HCT116 (cell line): Measurements from ENCODE around the gene LCE3B. TPM values are rescaled to one million over a fixed set of nuclear protein-coding genes. Genes with fewer than 3 reads are reported as not detected.

Source experiments
- ATAC-seq: fragments of 200-7000 bp; cut with Tn5 transposase; 2 replicates; pipeline ENCODE4 v1.9.1; 2020; ENCODE audit warnings: mild to moderate bottlenecking, moderate library complexity
- BruUV-seq: library from RNA; stranded (reverse); fragments of 400-500 nt; replicated peaks from 2 replicates; lab custom pipeline; 2021; lab: Mats Ljungman, UMichigan
- CTCF ChIA-PET: fragments of 300-600 bp; sonication (Branson Sonifier 250); formaldehyde crosslinking; loops from one replicate; lab custom pipeline; 2021; ENCODE audit warnings: antibody characterized with exemption; lab: Charles Lee
- POLR2A ChIA-PET: fragments of 300-600, 350-600 bp; sonication (Branson Sonifier 250); formaldehyde crosslinking; loops from one replicate; lab custom pipeline; 2021; ENCODE audit warnings: antibody characterized with exemption; lab: Charles Lee
- RAD21 ChIA-PET, 2 experiments: fragments of 300-600 bp; sonication (Branson Sonifier 250); formaldehyde crosslinking; loops; one replicate each; lab custom pipeline; 2023; ENCODE audit warnings: low total read pairs in 2 of 2; ENCODE audit not compliant: uncharacterized antibody in 2 of 2, unreplicated experiment in 2 of 2, low non-redundant PET in 1 of 2; lab: Charles Lee
- DNase-seq: peaks from one replicate; pipeline ENCODE4 v3.0.0-alpha.2; 2010; ENCODE audit warnings: low read depth, low spot score
- H2AFZ ChIP-seq: fragments of 200-600 bp; shearing (Covaris generic), sonication (generic); 2 replicates; pipeline ENCODE4 v1.6.1; 2017; ENCODE audit warnings: low read depth, mixed run types, mixed read lengths, antibody characterized with exemption, low read length; ENCODE audit not compliant: poor library complexity, severe bottlenecking
- H3K27ac ChIP-seq: 2 replicates; pipeline ENCODE4 v1.5.1; 2012; ENCODE audit warnings: low read depth, low read length
- H3K27me3 ChIP-seq: fragments of 200-600 bp; sonication (generic); 2 replicates; pipeline ENCODE4 v1.6.1; 2016; ENCODE audit warnings: mixed run types, low read length, mixed read lengths; ENCODE audit not compliant: insufficient read depth
- H3K36me3 ChIP-seq, 2 experiments: fragments of 200-500 bp in 1 of 2; fragments of 200-600 bp in 1 of 2; sonication (Bioruptor generic) in 1 of 2; sonication (generic) in 1 of 2; 2 replicates each; pipeline versions ENCODE4 v1.5.1 to v1.6.1; 2014 to 2016; ENCODE audit warnings: low read length in 2 of 2, inconsistent platforms in 1 of 2, mixed read lengths in 1 of 2, mixed run types in 1 of 2; ENCODE audit not compliant: insufficient read depth in 2 of 2, control insufficient read depth in 1 of 2
- H3K4me1 ChIP-seq, 2 experiments: fragments of 200-600 bp in 1 of 2; sonication (generic) in 1 of 2; 2 replicates each; pipeline versions ENCODE4 v1.5.1 to v1.6.1; 2012 to 2017; ENCODE audit warnings: low read length in 2 of 2, inconsistent platforms in 1 of 2, mild to moderate bottlenecking in 1 of 2, mixed read lengths in 1 of 2, mixed run types in 1 of 2, moderate library complexity in 1 of 2; ENCODE audit not compliant: insufficient read depth in 2 of 2, control insufficient read depth in 1 of 2
- H3K4me2 ChIP-seq: fragments of 200-600 bp; sonication (generic); 2 replicates; pipeline ENCODE4 v1.6.1; 2017; ENCODE audit warnings: mixed run types, low read length, mixed read lengths
- H3K4me3 ChIP-seq, 2 experiments: fragments of 200-600 bp in 1 of 2; sonication (generic) in 1 of 2; replicated peaks in 1 of 2; 2 replicates each; pipeline ENCODE4 v1.5.1; 2011 to 2016; ENCODE audit warnings: low read length in 2 of 2, control low read depth in 1 of 2, low read depth in 1 of 2, mild to moderate bottlenecking in 1 of 2, mixed read lengths in 1 of 2, mixed run types in 1 of 2
- H3K79me2 ChIP-seq: fragments of 200-600 bp; sonication (generic); 2 replicates; pipeline ENCODE4 v1.6.1; 2017; ENCODE audit warnings: mild to moderate bottlenecking, mixed run types, low read length, moderate library complexity, mixed read lengths; ENCODE audit not compliant: insufficient read depth
- H3K9ac ChIP-seq: fragments of 200-600 bp; sonication (generic); 2 replicates; pipeline ENCODE4 v1.6.1; 2016; ENCODE audit warnings: low read length, mixed read lengths
- H3K9me2 ChIP-seq: fragments of 200-600 bp; sonication (generic), shearing (Covaris generic); 2 replicates; pipeline ENCODE4 v1.6.1; 2017; ENCODE audit warnings: mixed run types, mild to moderate bottlenecking, moderate library complexity; ENCODE audit not compliant: insufficient read depth
- H3K9me3 ChIP-seq, 2 experiments: fragments of 200-500 bp in 1 of 2; fragments of 200-600 bp in 1 of 2; sonication (Bioruptor generic) in 1 of 2; sonication (generic) in 1 of 2; 2 replicates each; pipeline ENCODE4 v1.6.1; 2014 to 2017; ENCODE audit warnings: low read length in 2 of 2, mixed read lengths in 2 of 2, inconsistent platforms in 1 of 2, low read depth in 1 of 2, mild to moderate bottlenecking in 1 of 2, mixed run types in 1 of 2, moderate library complexity in 1 of 2; ENCODE audit not compliant: control insufficient read depth in 1 of 2, insufficient read depth in 1 of 2
- H4K20me1 ChIP-seq: fragments of 200-600 bp; sonication (generic), shearing (Covaris generic); 2 replicates; pipeline ENCODE4 v1.6.1; 2017; ENCODE audit warnings: mixed run types, mild to moderate bottlenecking, moderate library complexity; ENCODE audit not compliant: insufficient read depth
- CTCF ChIP-seq, 3 experiments: fragments of 200-600 bp in 1 of 3; sonication (generic) in 1 of 3; IDR thresholded peaks in 2 of 3; conservative IDR thresholded peaks in 1 of 3; 2 replicates each; pipeline ENCODE4 v1.5.1; 2012 to 2017; ENCODE audit warnings: low read depth in 2 of 3, low read length in 2 of 3, antibody characterized with exemption in 1 of 3, borderline replicate concordance in 1 of 3, control low read depth in 1 of 3, mild to moderate bottlenecking in 1 of 3, mixed read lengths in 1 of 3, mixed run types in 1 of 3, moderate library complexity in 1 of 3; ENCODE audit not compliant: insufficient read depth in 1 of 3
- EZH2 ChIP-seq: fragments of 200-600 bp; sonication (generic); IDR thresholded peaks from 2 replicates; pipeline ENCODE4 v1.6.1; 2017; ENCODE audit warnings: antibody characterized with exemption, mixed run types
- ZBTB33 ChIP-seq: IDR thresholded peaks from 2 replicates; pipeline ENCODE4 v1.6.1; 2011; ENCODE audit warnings: mild to moderate bottlenecking, low read length, moderate library complexity; ENCODE audit not compliant: insufficient replicate concordance; ENCODE audit errors: extremely low read depth
- ZFX ChIP-seq: fragments of 450-650 bp; IDR thresholded peaks from 2 replicates; pipeline ENCODE4 v1.6.1; 2017
- intact Hi-C: fragments of 100-400 bp; cut with micrococcal nuclease; formaldehyde crosslinking; loops from 2 replicates; pipeline ENCODE4 v1.10.0; 2022
- total RNA-seq: library from RNA; stranded (reverse); gene quantifications from one replicate; pipeline ENCODE4 v1.2.1, GENCODE V29; 2021; ENCODE audit not compliant: unreplicated experiment

The LCE3B gene
- total RNA-seq, 1 experiment from 2014 or later, result not detected

- POLR2A ChIA-PET, result no interaction called here
- no peak for DNase-seq
- intact Hi-C loops, result loop anchor here (5.0 kb wide), 1 partner anchor 35 kb away; no protein-coding TSS in a partner anchor
These were observed 31.0 kb upstream of the LCE3B start for GRCh38 chr1:152582647-152583046.

More at GRCh38 chr1:152582647-152583046, 31.0 kb upstream of the LCE3B start:
- H3K9me3 ChIP-seq, result no peaks in the 10 kb centered on the region
- TF ChIP-seq ZBTB33 (no peak), ZFX (no peak), EZH2 (no peak), CTCF (IDR thresholded peaks at IDR 0.05 in 2 of 3, conservative IDR thresholded peaks at IDR 0.05 in 1 of 3; ENCODE audit: borderline replicate concordance in 1 of 3, insufficient read depth in 1 of 3, low read depth in 2 of 3, low read length in 2 of 3) (no peak)
- ChIA-PET RAD21 (no interaction called here), CTCF (no interaction called here)
- H3K36me3 ChIP-seq, result no peaks in the 10 kb centered on the region
- no peak overlapping the region for H2AFZ ChIP-seq
- no peaks in the 10 kb centered on the region for H4K20me1 ChIP-seq
- H3K27ac ChIP-seq, result no peak overlapping the region
- H3K9me2 ChIP-seq, result no peaks in the 10 kb centered on the region
- H3K27me3 ChIP-seq, result peaks cover 14% of the 10 kb centered on the region; the same call in 1 of the 2 replicates
- no peak overlapping the region for H3K9ac ChIP-seq
- no peaks in the 10 kb centered on the region for H3K4me1 ChIP-seq
- no TSS peak for BruUV-seq
- no peak overlapping the region for H3K4me3 ChIP-seq
- H3K4me2 ChIP-seq, result no peak overlapping the region
- ATAC-seq, result no peak
- no peaks in the 10 kb centered on the region for H3K79me2 ChIP-seq
